ENCODE results near the gene ARHGEF26.
"Not testable (repeated sequence)": the region's sequence is repeated elsewhere in the genome, so short reads cannot be mapped to it uniquely, and the experiment has no call there.

ARHGEF26 gene

GRCh38 chr3:154120961-154121700 is at the start of gene ARHGEF26:
ARHGEF26 (plus strand) TSS chr3:154121390; CDS start chr3:154121993, 603 bp downstream.
- H3K4me3 ChIP-seq (ENCODE audit: low read depth in 1 of 2, low read length in 2 of 2), result peak within 1 kb of the TSS; percentile 77 to 94
- no peaks in the 10 kb centered on the region for H3K9me3 ChIP-seq (ENCODE audit: low read length)
- H3K4me1 ChIP-seq (ENCODE audit: insufficient read depth, low read length), result peaks cover 12% of the 10 kb centered on the region
- no peaks in the 10 kb centered on the region for H3K27me3 ChIP-seq (ENCODE audit: control insufficient read depth in 1 of 2, insufficient read depth in 2 of 2, low read length in 2 of 2)
- peak within 1 kb of the TSS; percentile 55 for H3K9ac ChIP-seq (ENCODE audit: low read length)
- peak within 1 kb of the TSS; percentile 94 for H3K27ac ChIP-seq (ENCODE audit: low read depth, low read length)
- H3K36me3 ChIP-seq (ENCODE audit: insufficient read depth, low read length), result no peaks in the 10 kb centered on the region

- H3K27ac ChIP-seq (ENCODE audit: low read depth, low read length), result no peak overlapping the region
- peaks cover 18% of the 10 kb centered on the region for H3K4me1 ChIP-seq (ENCODE audit: insufficient read depth, low read length)
- H3K36me3 ChIP-seq (ENCODE audit: insufficient read depth, low read length), result no peaks in the 10 kb centered on the region
- no peak overlapping the region for H3K4me3 ChIP-seq (ENCODE audit: low read depth in 1 of 2, low read length in 2 of 2)
- no peaks in the 10 kb centered on the region for H3K27me3 ChIP-seq (ENCODE audit: control insufficient read depth in 1 of 2, insufficient read depth in 2 of 2, low read length in 2 of 2)
- no peak overlapping the region for H3K9ac ChIP-seq (ENCODE audit: low read length)
- no peaks in the 10 kb centered on the region for H3K9me3 ChIP-seq (ENCODE audit: low read length)
These were observed 46.2 kb upstream of the ARHGEF26 start for GRCh38 chr3:154074966-154075365.

- Histone ChIP-seq H3K27ac (ENCODE audit: low read depth, low read length) (no peak overlapping the region), H3K4me3 (ENCODE audit: low read depth in 1 of 2, low read length in 2 of 2) (no peak overlapping the region), H3K27me3 (ENCODE audit: control insufficient read depth in 1 of 2, insufficient read depth in 2 of 2, low read length in 2 of 2) (no peaks in the 10 kb centered on the region)
These were observed 42.5 kb upstream of the ARHGEF26 start for GRCh38 chr3:154078672-154079071.

DNA sequence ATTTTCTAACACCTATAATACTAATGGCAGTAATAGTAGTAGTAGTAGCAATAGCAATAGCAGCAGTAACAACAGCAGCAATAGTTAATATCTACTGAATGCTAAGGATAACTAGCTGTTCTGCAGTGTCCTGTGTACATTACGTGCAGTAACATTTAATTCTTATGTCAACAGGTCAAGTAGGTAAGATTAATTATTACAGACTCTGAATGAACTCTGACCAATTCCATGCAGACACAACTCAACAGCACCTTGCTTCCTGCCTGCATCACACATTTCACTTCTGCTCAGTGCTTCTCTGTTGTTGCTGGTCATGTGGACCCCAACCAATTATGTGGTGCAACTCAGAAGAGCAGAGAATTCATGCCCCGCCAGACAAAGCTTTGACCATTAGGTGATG is 39.9 kb upstream of the ARHGEF26 start:
- no peak overlapping the region for H3K4me3 ChIP-seq (ENCODE audit: low read depth in 1 of 2, low read length in 2 of 2)
- H3K9me3 ChIP-seq (ENCODE audit: low read length), result no peaks in the 10 kb centered on the region
- peaks cover 28% of the 10 kb centered on the region for H3K4me1 ChIP-seq (ENCODE audit: insufficient read depth, low read length)
- H3K36me3 ChIP-seq (ENCODE audit: insufficient read depth, low read length), result no peaks in the 10 kb centered on the region
- H3K27me3 ChIP-seq (ENCODE audit: control insufficient read depth in 1 of 2, insufficient read depth in 2 of 2, low read length in 2 of 2), result no peaks in the 10 kb centered on the region
- H3K9ac ChIP-seq (ENCODE audit: low read length), result no peak overlapping the region
- no peak overlapping the region for H3K27ac ChIP-seq (ENCODE audit: low read depth, low read length)

More at GRCh38 chr3:154078672-154079071, 42.5 kb upstream of the ARHGEF26 start:
- H3K36me3 ChIP-seq (ENCODE audit: insufficient read depth, low read length), result no peaks in the 10 kb centered on the region
- H3K9ac ChIP-seq (ENCODE audit: low read length), result no peak overlapping the region
- peaks cover 18% of the 10 kb centered on the region for H3K4me1 ChIP-seq (ENCODE audit: insufficient read depth, low read length)
- H3K9me3 ChIP-seq (ENCODE audit: low read length), result no peaks in the 10 kb centered on the region

GRCh38 chr3:154085071-154085470 is 36.1 kb upstream of the ARHGEF26 start:
- H3K36me3 ChIP-seq (ENCODE audit: insufficient read depth, low read length), result no peaks in the 10 kb centered on the region
- H3K27ac ChIP-seq (ENCODE audit: low read depth, low read length), result no peak overlapping the region
- H3K4me1 ChIP-seq (ENCODE audit: insufficient read depth, low read length), result peaks cover 10% of the 10 kb centered on the region
- no peaks in the 10 kb centered on the region for H3K27me3 ChIP-seq (ENCODE audit: control insufficient read depth in 1 of 2, insufficient read depth in 2 of 2, low read length in 2 of 2)
- no peak overlapping the region for H3K4me3 ChIP-seq (ENCODE audit: low read depth in 1 of 2, low read length in 2 of 2)
- H3K9me3 ChIP-seq (ENCODE audit: low read length), result no peaks in the 10 kb centered on the region
- H3K9ac ChIP-seq (ENCODE audit: low read length), result no peak overlapping the region

GRCh38 chr3:154085799-154086198 is 35.4 kb upstream of the ARHGEF26 start:
- no peaks in the 10 kb centered on the region for H3K36me3 ChIP-seq (ENCODE audit: insufficient read depth, low read length)

GRCh38 chr3:154086286-154086685 is 34.9 kb upstream of the ARHGEF26 start:
- Histone ChIP-seq H3K4me1 (ENCODE audit: insufficient read depth, low read length) (peaks cover 10% of the 10 kb centered on the region), H3K9me3 (ENCODE audit: low read length) (no peaks in the 10 kb centered on the region), H3K27ac (ENCODE audit: low read depth, low read length) (no peak overlapping the region), H3K27me3 (ENCODE audit: control insufficient read depth in 1 of 2, insufficient read depth in 2 of 2, low read length in 2 of 2) (no peaks in the 10 kb centered on the region), H3K4me3 (ENCODE audit: low read depth in 1 of 2, low read length in 2 of 2) (no peak overlapping the region), H3K9ac (ENCODE audit: low read length) (no peak overlapping the region), H3K36me3 (ENCODE audit: insufficient read depth, low read length) (no peaks in the 10 kb centered on the region)

More at GRCh38 chr3:154085799-154086198, 35.4 kb upstream of the ARHGEF26 start:
- H3K27ac ChIP-seq (ENCODE audit: low read depth, low read length), result no peak overlapping the region
- no peak overlapping the region for H3K4me3 ChIP-seq (ENCODE audit: low read depth in 1 of 2, low read length in 2 of 2)
- no peak overlapping the region for H3K9ac ChIP-seq (ENCODE audit: low read length)
- no peaks in the 10 kb centered on the region for H3K27me3 ChIP-seq (ENCODE audit: control insufficient read depth in 1 of 2, insufficient read depth in 2 of 2, low read length in 2 of 2)
- H3K9me3 ChIP-seq (ENCODE audit: low read length), result no peaks in the 10 kb centered on the region
- H3K4me1 ChIP-seq (ENCODE audit: insufficient read depth, low read length), result peaks cover 10% of the 10 kb centered on the region

GRCh38 chr3:154087756-154088480 is 33.3 kb upstream of the ARHGEF26 start:
- not testable (repeated sequence) for H3K27ac ChIP-seq (ENCODE audit: low read depth, low read length); H3K4me3 ChIP-seq (ENCODE audit: low read depth in 1 of 2, low read length in 2 of 2); H3K9me3 ChIP-seq (ENCODE audit: low read length); H3K27me3 ChIP-seq (ENCODE audit: control insufficient read depth in 1 of 2, insufficient read depth in 2 of 2, low read length in 2 of 2); H3K36me3 ChIP-seq (ENCODE audit: insufficient read depth, low read length); H3K9ac ChIP-seq (ENCODE audit: low read length)
- peaks cover 10% of the 10 kb centered on the region for H3K4me1 ChIP-seq (ENCODE audit: insufficient read depth, low read length)

GRCh38 chr3:154089421-154090420 is 31.5 kb upstream of the ARHGEF26 start:
- H3K27ac ChIP-seq (ENCODE audit: low read depth, low read length), result no peak overlapping the region
- no peaks in the 10 kb centered on the region for H3K27me3 ChIP-seq (ENCODE audit: control insufficient read depth in 1 of 2, insufficient read depth in 2 of 2, low read length in 2 of 2)
- no peaks in the 10 kb centered on the region for H3K36me3 ChIP-seq (ENCODE audit: insufficient read depth, low read length)
- no peak overlapping the region for H3K4me3 ChIP-seq (ENCODE audit: low read depth in 1 of 2, low read length in 2 of 2)
- no peak overlapping the region for H3K9ac ChIP-seq (ENCODE audit: low read length)
- no peaks in the 10 kb centered on the region for H3K9me3 ChIP-seq (ENCODE audit: low read length)
- H3K4me1 ChIP-seq (ENCODE audit: insufficient read depth, low read length), result peaks cover 7% of the 10 kb centered on the region

- Histone ChIP-seq H3K4me3 (ENCODE audit: low read depth in 1 of 2, low read length in 2 of 2) (no peak overlapping the region), H3K27ac (ENCODE audit: low read depth, low read length) (no peak overlapping the region), H3K4me1 (ENCODE audit: insufficient read depth, low read length) (peaks cover 17% of the 10 kb centered on the region), H3K9ac (ENCODE audit: low read length) (no peak overlapping the region), H3K9me3 (ENCODE audit: low read length) (no peaks in the 10 kb centered on the region), H3K27me3 (ENCODE audit: control insufficient read depth in 1 of 2, insufficient read depth in 2 of 2, low read length in 2 of 2) (no peaks in the 10 kb centered on the region), H3K36me3 (ENCODE audit: insufficient read depth, low read length) (no peaks in the 10 kb centered on the region)
These were observed 27.1 kb upstream of the ARHGEF26 start for GRCh38 chr3:154094051-154094450.

All from muscle layer of colon (tissue), 2 donors.